HFFc6 (cell line): ENCODE measurements around the gene CAPN1. TPM values are rescaled to one million over a fixed set of nuclear protein-coding genes. Genes with fewer than 3 reads are reported as not detected.

ENCODE experiments used
- DNase-seq: peaks from one replicate; pipeline ENCODE4 v3.0.0-alpha.2; 2018
- H3K27ac Mint-ChIP-seq: 2 replicates; pipeline ENCODE4 v1.8.0; 2020; ENCODE audit warnings: mild to moderate bottlenecking, mixed read lengths
- H3K27me3 Mint-ChIP-seq: 2 replicates; pipeline ENCODE4 v1.8.0; 2021; ENCODE audit warnings: mild to moderate bottlenecking, moderate library complexity, mixed read lengths; ENCODE audit not compliant: insufficient read depth
- H3K36me3 Mint-ChIP-seq: 2 replicates; pipeline ENCODE4 v1.8.0; 2021; ENCODE audit warnings: low read depth, mixed read lengths
- H3K4me1 Mint-ChIP-seq: 2 replicates; pipeline ENCODE4 v1.8.0; 2020; ENCODE audit warnings: low read depth, mixed read lengths
- H3K4me3 Mint-ChIP-seq: 2 replicates; pipeline ENCODE4 v1.8.0; 2020; ENCODE audit warnings: mild to moderate bottlenecking, moderate library complexity, mixed read lengths
- H3K9me3 Mint-ChIP-seq: 2 replicates; pipeline ENCODE4 v1.8.0; 2020; ENCODE audit warnings: mild to moderate bottlenecking, mixed read lengths
- CTCF ChIP-seq: fragments of 200-600 bp; sonication (generic); IDR thresholded peaks from 2 replicates; pipeline ENCODE4 v1.5.0; 2021; ENCODE audit warnings: antibody characterized with exemption, mild to moderate bottlenecking
- total RNA-seq, 6 experiments: library from RNA; stranded (reverse); fragmentation: NEBNext Ultra II Directional; extraction: Animal tissue kit (Norgen Biotek cat#: 25700); gene quantifications; 2 replicates in 1 of 6; 3 replicates in 5 of 6; pipeline ENCODE4 v1.2.3, GENCODE V29; 2021

The CAPN1 gene
- total RNA-seq, 6 experiments from 2014 or later = 203 to 271 (median 231) TPM

- Mint-ChIP-seq H3K27ac (no peak overlapping the region; the same call in 1 of the 2 replicates), H3K9me3 (no peaks in the 10 kb centered on the region), H3K4me3 (no peak overlapping the region), H3K27me3 (peaks cover 10% of the 10 kb centered on the region), H3K36me3 (peaks cover 11% of the 10 kb centered on the region), H3K4me1 (peaks cover 7% of the 10 kb centered on the region; the same call in 1 of the 2 replicates)
- TF ChIP-seq CTCF = no peak
- no peak for DNase-seq
Measured at GRCh38 chr11:65208785-65209710, 27.3 kb downstream of the CAPN1 start.

- Mint-ChIP-seq H3K9me3 (no peaks in the 10 kb centered on the region), H3K36me3 (peaks cover 11% of the 10 kb centered on the region), H3K27me3 (peaks cover 11% of the 10 kb centered on the region), H3K27ac (no peak overlapping the region), H3K4me1 (peaks cover 7% of the 10 kb centered on the region; the same call in 1 of the 2 replicates), H3K4me3 (no peak overlapping the region)
- no peak for DNase-seq
- TF ChIP-seq CTCF = no peak
Measured at GRCh38 chr11:65209711-65210360, 28.1 kb downstream of the CAPN1 start.

- H3K4me1 Mint-ChIP-seq = peaks cover 7% of the 10 kb centered on the region; the same call in 1 of the 2 replicates
- no peaks in the 10 kb centered on the region for H3K9me3 Mint-ChIP-seq
- TF ChIP-seq CTCF = no peak
- DNase-seq = no peak
- H3K27me3 Mint-ChIP-seq = peaks cover 11% of the 10 kb centered on the region
- peaks cover 12% of the 10 kb centered on the region for H3K36me3 Mint-ChIP-seq
- no peak overlapping the region for H3K4me3 Mint-ChIP-seq
- no peak overlapping the region for H3K27ac Mint-ChIP-seq
Measured at GRCh38 chr11:65210361-65210731, 28.6 kb downstream of the CAPN1 start.

- H3K4me3 Mint-ChIP-seq = no peak overlapping the region
Measured at GRCh38 chr11:65210748-65211147, 29.0 kb downstream of the CAPN1 start.

More at GRCh38 chr11:65210748-65211147, 29.0 kb downstream of the CAPN1 start:
- TF ChIP-seq CTCF = no peak
- peaks cover 7% of the 10 kb centered on the region for H3K4me1 Mint-ChIP-seq
- H3K27me3 Mint-ChIP-seq = peaks cover 13% of the 10 kb centered on the region
- DNase-seq = no peak
- no peak overlapping the region for H3K27ac Mint-ChIP-seq
- H3K36me3 Mint-ChIP-seq = peaks cover 16% of the 10 kb centered on the region
- H3K9me3 Mint-ChIP-seq = no peaks in the 10 kb centered on the region
